Activated naive CD4-positive, alpha-beta T cell treated with Interleukin-2 at 50 U/mL for 16 hours (primary cell): ENCODE data around the gene FYCO1.
"Not testable (repeated sequence)": the region's sequence is repeated elsewhere in the genome, so short reads cannot be mapped to it uniquely, and the experiment has no call there.

Experiments used
- DNase-seq: peaks from one replicate; pipeline ENCODE4 v3.0.0-alpha.2; 2020

The FYCO1 gene

DNA sequence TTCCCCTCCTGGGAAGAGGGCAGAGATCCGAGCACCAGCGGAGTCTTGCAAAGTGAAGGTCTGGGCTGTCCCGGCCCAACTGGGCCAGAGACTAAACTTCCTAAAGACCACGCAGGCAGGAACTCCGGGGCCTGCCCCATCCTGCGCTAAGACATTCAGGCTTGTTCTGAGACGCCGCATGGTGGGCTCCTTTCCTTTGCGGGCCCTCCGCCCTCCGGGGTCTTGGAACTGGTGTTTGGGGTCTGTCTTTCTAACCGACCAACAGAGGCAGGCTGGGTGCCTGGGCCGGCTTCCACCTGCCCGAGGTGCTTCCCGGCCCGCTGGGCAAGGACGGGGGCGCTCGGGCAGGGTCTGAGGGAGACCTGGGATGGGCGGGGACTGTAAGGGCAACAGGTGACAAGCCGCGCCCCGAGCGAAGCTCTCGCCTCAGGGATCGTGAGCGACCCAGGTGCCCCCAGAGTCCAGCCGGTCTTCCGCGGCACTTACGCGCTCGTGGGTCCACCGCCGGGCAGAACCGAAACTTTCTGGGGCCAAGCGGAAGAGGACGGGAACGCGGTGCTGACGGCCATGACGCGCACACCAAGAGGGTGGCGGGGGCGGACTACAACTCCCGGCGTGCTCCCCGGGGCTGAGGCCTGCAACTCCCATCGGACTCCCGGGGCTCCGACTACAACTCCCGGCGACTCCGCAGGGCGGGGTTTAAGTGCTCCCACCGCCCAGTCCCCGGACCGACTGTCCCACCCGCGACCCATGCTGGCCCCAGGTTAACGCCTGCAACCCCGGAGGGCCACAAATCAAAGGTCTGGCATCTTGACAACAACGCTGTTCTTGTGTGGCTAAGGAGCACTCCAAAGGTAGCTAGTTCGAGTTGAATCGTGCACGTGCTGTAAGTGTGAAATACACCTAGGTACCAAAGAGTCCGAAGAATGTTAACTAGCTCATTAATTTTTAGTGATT lies at the start of gene FYCO1:
Gene FYCO1, minus strand, starts transcription at position 589 of the 957 bp plus-strand sequence. CDS start 10,914 bp downstream, outside the sequence.
- DNase-seq: peak; percentile 90

DNA sequence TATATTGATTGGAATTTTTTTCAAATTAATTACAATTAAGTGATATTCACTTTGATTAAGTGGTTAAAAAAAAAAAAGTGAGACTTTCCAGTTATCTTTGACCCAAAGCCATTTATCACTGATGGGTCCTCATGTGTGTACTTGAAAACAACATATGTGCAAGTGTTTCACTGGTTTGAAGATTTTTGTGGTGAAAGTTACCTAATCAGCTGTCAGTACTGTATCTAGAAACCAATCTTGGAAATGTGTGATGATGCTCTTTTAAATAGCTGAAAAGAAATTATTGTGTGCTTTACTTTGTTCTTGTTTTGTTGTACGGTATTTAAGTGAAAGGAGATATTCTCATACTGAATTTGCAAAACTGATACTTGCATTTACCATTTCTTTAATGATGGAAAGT lies 43.3 kb upstream of the FYCO1 start:
- no peak for DNase-seq

DNA sequence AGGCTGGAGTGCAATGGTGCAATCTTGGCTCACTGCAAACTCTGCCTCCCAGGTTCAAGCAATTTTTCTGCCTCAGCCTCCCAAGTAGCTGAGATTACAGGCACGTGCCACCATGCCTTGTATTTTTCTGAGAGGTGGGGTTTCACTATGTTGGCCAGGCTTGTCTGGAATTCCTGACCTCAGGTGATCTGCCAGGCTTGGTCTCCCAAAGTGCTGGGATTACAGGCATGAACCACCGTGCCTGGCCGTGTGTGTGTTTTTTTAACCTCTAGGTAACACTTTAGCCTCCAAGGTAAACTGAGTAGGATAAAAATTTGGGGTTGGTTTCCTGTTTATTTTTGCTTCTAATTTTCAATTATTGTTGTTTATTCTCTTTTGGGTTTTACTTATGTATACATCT lies 42.4 kb upstream of the FYCO1 start:
- not testable (repeated sequence) for DNase-seq

DNA sequence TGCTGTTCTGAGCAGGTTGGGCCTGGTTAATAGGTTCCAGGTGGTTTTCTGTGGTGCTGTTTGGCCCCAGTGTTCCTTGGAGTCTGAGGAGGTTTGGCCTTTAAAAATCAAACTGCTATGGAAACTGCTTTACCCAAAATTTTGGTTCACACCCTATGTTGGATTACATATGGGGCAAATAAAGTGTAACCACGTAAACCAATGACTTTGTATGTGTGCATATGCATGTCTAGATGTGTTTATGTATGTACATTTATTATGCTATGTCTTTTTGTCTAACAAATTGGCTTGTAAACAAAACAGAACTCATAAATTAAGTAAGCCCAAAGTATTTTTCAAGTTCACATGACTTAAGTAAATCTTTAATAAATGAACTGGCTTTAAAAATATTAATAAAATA lies 40.6 kb upstream of the FYCO1 start:
- DNase-seq: no peak

DNA sequence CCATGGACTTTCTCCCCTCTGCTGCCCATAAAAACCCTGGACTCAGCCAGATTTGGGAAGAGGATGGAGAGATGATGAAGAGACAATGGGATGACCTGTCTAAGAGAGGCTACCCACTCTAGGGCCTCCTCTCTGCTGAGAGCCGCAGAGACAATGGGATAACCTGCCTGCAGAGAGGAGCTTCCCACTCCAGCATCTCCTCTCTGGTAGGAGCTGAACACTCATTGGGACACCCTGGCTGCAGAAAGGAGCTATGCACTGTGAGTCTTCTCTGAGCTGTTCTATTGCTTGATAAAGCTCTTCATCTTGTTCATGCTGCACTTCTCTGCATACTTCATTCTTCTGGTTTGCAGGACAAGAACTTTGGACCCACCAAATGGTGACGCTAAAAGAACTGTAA lies 36.1 kb upstream of the FYCO1 start:
- no peak for DNase-seq

DNA sequence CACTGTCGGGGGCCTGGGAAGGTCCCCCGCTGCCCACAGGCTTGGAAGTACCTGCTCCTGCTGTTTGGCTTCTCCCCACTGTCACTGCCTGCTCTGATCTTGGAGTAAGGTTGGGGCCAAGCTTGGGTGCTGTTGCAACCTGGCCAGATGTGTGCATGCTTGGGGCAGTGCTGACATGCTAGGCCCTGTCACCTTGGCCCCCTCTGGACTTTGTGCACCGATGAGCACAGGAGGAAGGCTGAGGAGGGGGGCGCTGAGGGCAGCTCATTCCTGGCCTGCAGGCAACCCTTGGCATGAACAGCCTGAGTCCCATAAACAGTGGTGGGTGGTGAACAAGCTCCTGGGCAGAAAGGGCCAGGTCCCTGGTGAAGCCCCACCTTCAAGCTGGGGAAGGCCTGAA lies 35.6 kb upstream of the FYCO1 start:
- DNase-seq: no peak

DNA sequence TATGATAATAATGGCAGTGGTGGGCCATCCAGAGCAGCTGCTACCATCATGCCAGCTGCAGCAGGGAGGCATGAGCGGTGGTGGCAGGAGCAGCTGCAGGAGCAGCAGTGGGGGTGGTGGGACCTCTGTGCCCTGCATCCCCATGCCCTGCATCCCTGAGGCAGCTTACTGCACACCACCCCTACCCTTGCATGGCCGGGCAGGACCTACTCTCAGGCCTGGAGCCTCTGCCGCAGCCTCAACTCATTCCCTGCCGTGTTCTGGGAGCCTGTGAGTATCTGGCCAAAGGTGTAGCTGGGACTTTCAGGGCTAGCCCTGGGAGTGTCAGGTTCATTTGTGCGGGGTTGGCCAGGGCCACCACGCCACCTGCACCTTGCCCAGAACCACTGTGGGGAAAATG lies 35.0 kb upstream of the FYCO1 start:
- no peak for DNase-seq

DNA sequence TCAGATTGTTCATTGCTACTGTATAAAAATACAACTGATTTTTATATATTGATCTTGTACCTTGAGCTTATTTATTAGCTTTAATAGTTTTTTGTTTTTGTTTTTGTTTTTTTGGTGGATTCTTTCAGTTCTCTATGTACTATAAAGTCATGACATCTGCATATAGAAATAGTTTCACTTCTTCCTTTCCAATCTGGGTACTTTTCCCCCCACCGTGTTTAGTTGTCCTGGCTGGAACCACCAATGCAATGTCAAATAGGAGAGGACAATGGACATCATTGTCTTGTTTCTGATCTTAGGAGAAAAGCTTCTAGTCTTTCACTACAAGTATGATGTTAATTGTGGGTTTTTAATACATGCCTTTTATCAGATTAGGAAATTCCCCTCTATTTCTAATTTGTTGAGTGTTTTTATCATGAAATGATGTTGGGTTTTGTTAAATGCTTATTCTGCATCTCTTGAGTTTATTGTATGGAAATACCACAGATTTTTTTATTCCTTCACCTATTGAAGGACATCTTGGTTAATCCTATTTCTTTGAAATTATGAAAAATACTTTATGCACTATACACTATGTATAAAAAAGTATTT lies 34.4 kb upstream of the FYCO1 start:
- DNase-seq: no peak

DNA sequence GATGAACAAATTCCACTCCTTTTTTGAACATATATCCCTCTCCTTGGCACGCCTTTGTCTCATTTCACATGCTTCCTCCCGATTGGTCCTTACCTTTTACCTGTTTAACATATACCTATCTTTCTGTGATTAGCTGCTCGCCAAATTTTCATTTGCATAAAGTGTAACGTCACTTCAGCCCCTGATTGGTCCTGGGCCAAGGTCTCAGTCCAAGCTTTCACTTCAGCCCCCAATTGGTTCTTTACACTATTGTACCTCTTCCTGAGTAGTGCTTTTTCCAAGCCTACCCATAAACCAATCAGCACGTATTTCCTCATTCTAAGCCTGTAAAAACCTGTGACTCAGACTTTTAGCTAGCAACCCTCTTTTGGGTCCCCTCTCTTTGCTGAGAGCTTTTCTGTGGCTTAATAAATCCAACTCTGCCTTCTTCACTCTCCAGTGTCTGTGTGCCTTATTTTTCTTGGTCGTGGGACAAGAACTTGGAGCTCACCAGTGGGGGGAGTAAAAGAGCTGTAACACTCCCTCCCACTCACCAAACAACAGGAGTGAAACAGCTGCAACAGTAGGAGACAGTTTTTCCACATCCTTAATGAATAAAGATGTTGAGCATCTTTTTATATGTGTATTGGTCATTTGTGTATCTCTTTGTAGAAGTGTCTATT lies 32.2 kb upstream of the FYCO1 start:
- DNase-seq: no peak

DNA sequence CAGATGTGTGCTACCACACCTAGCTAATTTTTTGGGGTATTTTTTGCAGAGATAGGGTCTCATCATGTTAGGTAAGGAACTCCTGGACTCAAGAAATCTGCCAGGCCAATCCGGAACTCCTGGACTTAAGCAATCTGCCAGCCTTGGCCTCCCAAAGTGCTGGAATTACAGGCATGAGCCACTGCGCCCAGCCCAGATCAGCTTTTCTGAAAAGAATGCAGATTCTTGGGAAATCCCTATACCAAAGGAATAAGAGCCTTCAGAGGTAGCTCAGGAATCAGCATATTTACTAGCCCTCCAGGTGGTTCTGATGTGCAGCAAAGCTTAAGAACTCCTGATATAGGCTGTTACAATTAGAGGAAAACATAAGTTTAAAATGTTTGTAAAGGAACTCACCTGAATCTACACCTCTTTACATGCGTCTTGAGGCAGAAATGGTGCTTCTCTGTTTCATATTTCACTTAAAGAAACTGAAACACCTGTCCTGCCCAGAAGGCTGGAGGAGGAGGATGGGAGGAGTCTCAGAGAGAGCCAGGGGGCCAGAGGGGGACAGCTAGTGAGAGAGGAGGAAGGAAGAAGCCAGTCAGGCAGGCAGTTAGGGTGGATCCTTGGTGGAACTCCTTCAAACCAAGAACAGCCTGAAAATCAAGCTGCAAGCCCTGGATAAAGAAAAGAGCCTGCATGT lies 31.5 kb upstream of the FYCO1 start, which contains the start of gene XCR1:
Gene XCR1, minus strand, starts transcription at position 463 of the 685 bp plus-strand sequence. CDS start 5,536 bp downstream, outside the sequence.
- DNase-seq: no peak

DNA sequence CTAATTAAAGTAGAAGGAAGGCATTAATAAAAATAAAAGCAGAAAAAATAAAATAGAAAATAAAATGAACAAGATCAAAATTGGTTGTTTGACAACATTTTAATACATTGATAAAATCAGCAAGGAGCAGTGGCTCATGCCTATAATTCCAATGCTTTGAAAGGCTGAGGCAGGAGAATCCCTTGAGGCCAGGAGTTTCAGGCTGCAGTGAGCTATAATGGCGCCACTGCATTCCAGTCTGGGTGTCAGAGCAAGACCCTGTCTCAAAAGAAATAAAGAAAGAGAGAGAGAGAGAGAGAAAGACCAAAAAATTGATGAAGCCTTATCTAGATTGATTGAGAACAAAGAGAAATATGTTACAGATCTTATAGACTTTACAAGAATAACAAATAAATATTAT lies 29.5 kb upstream of the FYCO1 start:
- DNase-seq: no peak

DNA sequence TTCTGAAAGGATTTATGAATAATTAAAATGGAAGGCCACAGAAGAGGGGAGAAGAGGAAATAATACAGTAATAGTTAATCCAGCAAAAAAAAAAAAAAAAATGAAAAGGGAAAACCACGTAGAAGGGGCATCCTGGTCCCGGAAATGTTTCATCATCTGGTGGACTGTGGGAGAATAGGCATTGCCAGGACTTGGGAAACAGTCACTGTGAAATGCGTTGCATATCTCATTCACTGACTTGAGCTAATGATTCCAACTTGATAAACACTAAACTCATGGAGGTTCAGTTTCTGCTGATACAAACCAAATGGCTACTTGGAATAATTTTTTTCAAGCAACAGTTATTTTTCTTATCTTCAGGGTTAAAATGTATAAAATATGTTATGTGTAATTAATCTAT lies 28.5 kb upstream of the FYCO1 start:
- DNase-seq: no peak

DNA sequence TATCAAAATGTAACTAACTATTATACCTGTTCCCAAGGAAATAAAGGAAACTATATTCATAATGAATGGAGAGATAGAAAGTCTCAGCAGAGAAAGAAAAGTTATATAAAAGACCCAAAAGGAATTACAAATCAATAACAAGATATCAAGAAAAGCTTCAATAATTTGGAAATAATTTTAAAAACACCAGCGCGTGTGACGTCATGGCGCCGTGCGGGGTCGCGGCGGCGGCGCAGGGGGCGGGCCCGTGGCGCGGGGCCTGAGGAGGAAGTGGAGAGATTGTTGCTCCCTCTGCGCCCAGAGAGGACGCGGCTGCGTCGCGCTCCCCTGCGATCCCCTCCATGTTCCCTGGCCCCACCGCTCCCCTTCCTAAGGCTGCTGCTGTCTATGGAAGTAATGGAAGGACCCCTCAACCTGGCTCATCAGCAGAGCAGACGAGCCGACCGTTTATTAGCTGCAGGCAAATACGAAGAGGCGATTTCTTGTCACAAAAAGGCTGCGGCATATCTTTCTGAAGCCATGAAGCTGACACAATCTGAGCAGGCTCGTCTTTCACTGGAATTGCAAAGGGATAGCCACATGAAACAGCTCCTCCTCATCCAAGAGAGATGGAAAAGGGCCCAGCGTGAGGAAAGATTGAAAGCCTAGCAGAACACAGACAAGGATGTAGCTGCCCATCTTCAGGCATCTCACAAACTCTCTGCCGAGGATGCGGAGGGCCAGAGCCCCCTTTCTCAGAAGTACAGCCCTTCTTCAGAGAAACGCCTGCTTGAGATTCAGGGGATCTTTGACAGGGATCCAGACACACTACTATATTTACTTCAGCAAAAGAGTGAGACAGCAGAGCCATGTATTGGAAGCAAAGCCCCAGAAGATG lies 27.5 kb upstream of the FYCO1 start:
- DNase-seq: no peak

DNA sequence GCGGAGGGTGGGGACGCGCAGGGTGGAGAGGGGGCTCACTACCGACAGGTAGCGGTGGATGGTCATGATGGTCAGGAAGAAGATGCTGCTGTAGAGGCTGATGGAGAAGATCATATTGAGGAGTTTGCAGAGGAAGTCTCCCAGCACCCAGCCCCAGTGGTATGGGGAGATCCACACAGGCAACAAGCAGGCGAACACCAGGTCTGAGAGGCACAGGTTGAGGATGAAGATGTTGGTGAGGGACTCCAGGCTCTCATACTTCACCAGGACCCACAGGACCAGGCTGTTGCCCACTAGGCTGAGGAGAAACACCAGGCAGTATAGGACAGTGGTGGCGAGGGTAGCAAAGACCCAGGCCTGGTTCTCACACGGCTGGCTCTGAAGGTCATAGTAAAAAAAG lies 25.9 kb upstream of the FYCO1 start:
- DNase-seq: no peak

DNA sequence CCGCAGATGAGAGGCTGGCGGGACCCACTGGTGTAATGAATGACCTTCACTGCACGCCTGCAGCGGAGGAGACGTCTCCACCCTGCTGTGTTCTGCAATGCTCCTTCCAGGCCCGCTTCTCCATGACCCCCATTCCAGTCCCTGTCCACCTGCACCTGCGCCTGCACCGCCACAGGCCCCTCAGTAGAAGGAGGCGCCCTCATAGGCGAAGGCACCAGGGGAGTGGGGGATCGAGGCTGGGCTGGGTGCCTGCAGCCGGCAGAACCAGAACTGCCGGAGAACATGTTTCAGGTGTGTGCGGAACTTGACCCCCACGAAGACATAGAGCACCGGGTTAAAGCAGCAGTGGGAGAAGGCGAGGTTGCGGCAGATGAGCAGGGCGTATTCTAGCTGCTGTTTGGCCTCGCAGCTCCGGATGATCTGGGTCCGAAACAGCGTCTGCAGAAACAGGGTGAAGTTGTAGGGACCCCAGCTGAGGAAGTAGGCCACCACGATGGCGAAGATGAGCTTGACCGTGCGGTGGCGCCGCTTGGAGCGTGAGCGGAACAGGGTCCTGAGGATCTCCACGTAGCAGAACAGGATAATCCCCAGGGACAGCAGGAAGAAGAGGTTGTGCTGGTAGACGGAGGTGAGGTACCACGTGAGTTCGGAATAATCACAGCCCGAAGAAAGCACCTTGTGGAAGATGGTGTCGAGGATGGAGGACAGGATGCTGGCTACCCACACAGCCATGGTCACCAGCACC lies 25.3 kb upstream of the FYCO1 start:
- no peak for DNase-seq

DNA sequence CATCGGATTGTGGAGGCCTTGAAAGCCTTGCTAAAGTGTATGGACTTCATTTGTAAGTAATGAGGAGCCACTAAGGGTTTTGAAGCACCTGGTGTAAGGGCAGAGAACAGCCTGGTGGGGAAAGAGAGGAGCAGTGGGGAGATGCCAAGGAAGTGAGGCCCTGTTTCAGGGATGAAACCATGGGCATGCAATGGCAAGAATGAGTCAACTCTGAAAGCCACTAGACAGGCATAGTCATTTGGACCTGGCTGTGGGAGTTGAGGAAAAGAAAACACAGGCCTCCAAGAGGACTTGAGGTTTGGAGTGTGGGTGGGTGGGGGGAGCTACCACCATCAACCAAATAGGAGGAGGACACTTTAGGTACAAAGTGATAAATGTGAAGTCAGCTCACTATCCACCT lies 24.1 kb upstream of the FYCO1 start:
- DNase-seq: peak; percentile 43

DNA sequence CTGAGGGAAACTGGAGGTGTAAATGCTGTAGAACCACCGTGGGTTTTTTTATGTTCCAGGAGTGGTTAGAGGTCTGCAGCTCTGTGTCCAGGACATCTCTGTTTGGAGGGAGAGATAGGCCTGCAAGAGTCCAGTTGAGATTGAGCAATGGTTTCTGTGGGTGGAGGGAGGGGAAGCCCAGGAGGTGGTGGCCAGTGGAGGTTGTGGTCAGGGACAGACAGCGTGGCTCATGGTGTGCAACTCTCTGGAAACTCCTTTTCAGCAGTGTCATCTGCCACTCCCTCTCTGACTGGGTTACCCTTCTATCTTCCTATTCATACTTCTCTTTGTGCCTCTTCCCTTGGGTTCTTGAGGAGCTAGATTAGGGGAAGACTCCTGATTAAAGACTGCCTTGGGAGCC lies 22.1 kb upstream of the FYCO1 start:
- no peak for DNase-seq

DNA sequence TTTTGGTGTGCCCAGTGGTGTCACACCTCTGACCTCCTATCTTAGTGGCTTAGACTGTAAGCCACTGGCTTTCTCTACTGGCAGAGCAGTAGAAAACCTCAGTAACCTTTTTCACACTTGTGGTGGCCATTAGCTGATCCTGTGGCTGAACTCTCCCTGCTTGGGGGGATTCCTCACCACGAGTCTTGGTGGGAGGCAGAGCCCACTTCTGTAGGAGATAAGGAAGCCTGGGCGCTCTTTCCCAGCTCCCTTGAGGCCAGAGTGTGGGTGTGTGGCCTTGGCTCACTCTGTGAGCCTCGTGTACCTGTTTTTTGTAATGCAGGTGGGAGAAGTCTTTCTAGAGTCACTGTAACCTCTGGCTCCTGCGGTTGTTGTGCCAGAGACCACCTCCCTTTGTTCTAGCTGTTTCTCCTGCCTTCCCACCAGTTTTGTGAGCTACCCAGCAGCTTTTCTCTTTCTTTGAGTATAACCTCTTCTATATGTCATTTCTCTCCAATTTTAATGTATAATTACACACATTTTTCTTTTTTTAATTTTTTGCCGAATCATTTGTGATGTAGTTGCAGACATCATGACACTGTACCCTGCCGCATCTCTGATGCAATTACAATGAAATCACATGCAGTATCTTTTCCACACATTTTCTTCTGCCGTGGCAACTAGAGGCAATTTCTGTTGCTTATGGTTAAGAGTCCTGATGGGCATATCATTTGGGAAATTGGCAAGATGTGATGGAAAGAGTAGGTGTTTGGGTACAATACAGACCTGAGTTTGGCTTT lies 17.9 kb upstream of the FYCO1 start:
- no peak for DNase-seq

DNA sequence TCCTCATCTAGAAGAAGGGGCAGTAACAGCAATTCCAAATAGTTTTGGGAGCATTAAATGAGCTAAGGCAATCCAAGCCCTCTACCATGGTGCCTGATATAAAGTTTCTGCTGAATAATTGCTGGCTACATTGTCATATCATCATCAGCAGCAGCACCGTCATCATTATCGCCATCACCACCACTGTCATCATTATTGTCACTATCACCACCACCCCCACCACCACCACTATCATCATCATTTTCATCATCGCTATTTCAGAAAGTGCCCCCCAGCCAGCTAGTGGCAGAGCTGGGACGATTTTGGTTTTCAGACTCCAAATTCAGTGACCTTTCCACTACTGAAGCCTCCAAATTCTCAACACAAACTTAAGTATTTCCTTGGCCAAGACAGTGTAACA lies 16.6 kb upstream of the FYCO1 start:
- no peak for DNase-seq

DNA sequence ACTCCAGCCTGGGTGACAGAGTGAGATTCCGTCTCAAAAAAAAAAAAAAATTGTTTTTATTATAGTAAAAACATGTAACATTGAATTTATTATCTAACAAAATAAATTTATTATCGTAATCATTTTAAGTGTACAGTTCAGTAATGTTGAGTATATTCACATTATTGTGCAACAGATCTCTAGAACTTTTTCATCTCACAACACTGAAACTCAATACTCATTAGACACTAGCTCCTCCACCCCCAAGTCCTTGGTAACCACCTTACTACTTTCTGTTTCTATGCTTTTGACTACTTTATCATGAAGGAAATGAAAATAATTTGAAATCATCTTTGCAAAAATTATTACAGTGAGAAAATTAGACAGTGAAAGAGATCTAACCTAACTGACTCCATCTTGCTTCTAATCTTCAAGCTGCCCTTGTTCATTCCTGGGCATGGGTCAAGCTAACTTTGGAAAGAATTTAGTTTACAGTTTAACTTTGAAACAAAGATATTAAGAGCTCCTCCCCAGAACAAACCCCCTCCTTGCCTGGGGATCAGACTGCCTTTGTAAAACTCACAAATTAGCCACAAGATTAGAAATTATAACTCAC lies 15.0 kb upstream of the FYCO1 start:
- no peak for DNase-seq
